ENCODE data around the gene PAX1. TPM values are rescaled to one million over a fixed set of nuclear protein-coding genes. Genes with fewer than 3 reads are reported as not detected.

PAX1 gene
- total and polyA plus RNA-seq, 2 of the 13 experiments (the other 11 are each of a cell fraction or from before 2014, with no cell fraction given): not detected

- TF ChIP-seq CTCF (CRISPR knock-in tag; IDR thresholded peaks at IDR 0.05) (peak; percentile 89), PPARG (CRISPR knock-in tag; conservative IDR thresholded peaks at IDR 0.05) (no peak), MLX (CRISPR knock-in tag; IDR thresholded peaks at IDR 0.05) (0 out of 2 replicates have a peak, but pooled peaks have one; percentile 33), ZBTB10 (CRISPR knock-in tag; IDR thresholded peaks at IDR 0.05; ENCODE audit: borderline replicate concordance) (no peak), HMG20A (CRISPR knock-in tag; IDR thresholded peaks at IDR 0.05; ENCODE audit: borderline replicate concordance) (peak; percentile 82; the same call in 1 of the 2 replicates), ZNF788 (CRISPR knock-in tag; IDR thresholded peaks at IDR 0.05; ENCODE audit: borderline replicate concordance) (peak; percentile 59; the same call in 1 of the 2 replicates), ZNF598 (CRISPR knock-in tag; IDR thresholded peaks at IDR 0.05; ENCODE audit: borderline replicate concordance) (no peak; the same call in 1 of the 2 replicates), ZNF691 (CRISPR knock-in tag; IDR thresholded peaks at IDR 0.05; ENCODE audit: borderline replicate concordance, low read depth) (0 out of 2 replicates have a peak, but pooled peaks have one; percentile 53), ZNF205 (CRISPR knock-in tag; IDR thresholded peaks at IDR 0.05) (peak; percentile 69), KAT7 (CRISPR knock-in tag; IDR thresholded peaks at IDR 0.05; ENCODE audit: borderline replicate concordance) (no peak), ZNF7 (CRISPR knock-in tag; IDR thresholded peaks at IDR 0.05) (no peak), KAT8 (CRISPR knock-in tag; IDR thresholded peaks at IDR 0.05) (peak; percentile 11; the same call in 1 of the 2 replicates), FOXJ3 (CRISPR knock-in tag; IDR thresholded peaks at IDR 0.05; ENCODE audit: borderline replicate concordance) (no peak), ATF2 (CRISPR knock-in tag; IDR thresholded peaks at IDR 0.05) (peak; percentile 39; the same call in 1 of the 2 replicates), ZNF441 (CRISPR knock-in tag; IDR thresholded peaks at IDR 0.05; ENCODE audit: borderline replicate concordance) (0 out of 2 replicates have a peak, but pooled peaks have one; percentile 49), MAX (IDR thresholded peaks at IDR 0.05) (0 out of 2 replicates have a peak, but pooled peaks have one; percentile 11), RNF2 (conservative IDR thresholded peaks at IDR 0.05; ENCODE audit: low read depth) (peak; percentile 71; the same call in 1 of the 2 replicates), NR2F1 (CRISPR knock-in tag; IDR thresholded peaks at IDR 0.05) (peak; percentile 96 to 99), MED8 (CRISPR knock-in tag; IDR thresholded peaks at IDR 0.05; ENCODE audit: insufficient replicate concordance) (peak; percentile 18), ARNTL (CRISPR knock-in tag; IDR thresholded peaks at IDR 0.05) (0 out of 2 replicates have a peak, but pooled peaks have one; percentile 48), MNT (IDR thresholded peaks at IDR 0.05) (no peak)
Measured at GRCh38 chr20:21767739-21768223, 62.3 kb downstream of the PAX1 start (continued).

All from HepG2 (cell line).